ENCODE results near the gene CYBA.

- TF ChIP-seq CTCF (IDR thresholded peaks at IDR 0.05) (no peak), POLR2AphosphoS5 (IDR thresholded peaks at IDR 0.05) (no peak), POLR2A (IDR thresholded peaks at IDR 0.05) (no peak)
Measured at GRCh38 chr16:88681709-88682451, 31.0 kb upstream of the CYBA start.

Measured in breast epithelium (tissue), 3 donors.